Suppressor macrophage (primary cell): ENCODE results near the gene SLC1A7.

Experiments used
- DNase-seq, 4 experiments: peaks; one replicate each; pipeline ENCODE4 v3.0.0-alpha.2; 2020 to 2022

Gene SLC1A7

DNA sequence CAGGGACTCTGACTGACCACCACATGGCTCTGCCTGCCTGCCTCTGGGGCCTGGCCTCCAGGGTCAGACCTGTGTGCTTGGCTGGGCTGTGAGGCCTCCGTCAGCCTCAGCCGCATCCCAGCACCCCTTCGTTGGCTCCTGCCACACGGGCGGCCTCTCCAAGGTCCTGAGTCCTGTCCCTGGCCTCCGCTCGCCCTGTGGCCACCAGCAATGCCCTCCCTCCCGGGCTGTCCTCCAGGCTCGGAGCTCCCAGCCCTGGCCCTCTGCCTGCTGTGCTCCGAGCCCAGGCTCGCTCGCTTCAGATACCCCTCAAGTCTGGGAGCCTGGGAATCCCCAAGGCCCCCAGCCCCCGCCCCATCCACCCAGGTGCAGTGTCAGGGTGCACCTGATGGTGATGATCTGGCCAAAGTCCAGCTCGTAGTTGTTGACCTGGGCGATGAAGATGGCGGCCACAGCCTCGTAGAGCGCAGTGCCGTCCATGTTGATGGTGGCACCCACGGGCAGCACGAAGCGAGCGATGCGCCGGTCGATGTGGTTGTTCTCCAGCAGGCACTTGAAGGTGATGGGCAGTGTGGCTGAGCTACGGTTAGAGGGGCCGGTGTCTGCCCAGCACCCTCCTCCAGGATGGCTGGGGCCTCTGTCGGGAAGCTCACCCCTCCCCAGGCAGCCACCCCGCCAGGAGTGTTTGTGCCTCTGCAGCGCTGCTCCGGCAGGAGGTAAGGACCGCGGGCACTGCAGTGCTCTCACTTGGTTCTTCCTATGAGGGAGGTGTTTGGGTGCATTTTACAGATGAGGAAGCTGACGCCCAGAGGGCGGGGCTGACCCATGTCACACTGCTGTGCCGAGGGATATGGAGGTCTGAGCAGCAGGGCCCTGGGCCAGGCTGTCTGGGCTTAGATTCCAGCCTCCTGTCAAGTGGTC is 52.0 kb downstream of the SLC1A7 start:
- peak; percentile 11 to 74 (median 46) for DNase-seq

GRCh38 chr1:53089478-53090226 is 52.8 kb downstream of the SLC1A7 start:
- no peak for DNase-seq

DNA sequence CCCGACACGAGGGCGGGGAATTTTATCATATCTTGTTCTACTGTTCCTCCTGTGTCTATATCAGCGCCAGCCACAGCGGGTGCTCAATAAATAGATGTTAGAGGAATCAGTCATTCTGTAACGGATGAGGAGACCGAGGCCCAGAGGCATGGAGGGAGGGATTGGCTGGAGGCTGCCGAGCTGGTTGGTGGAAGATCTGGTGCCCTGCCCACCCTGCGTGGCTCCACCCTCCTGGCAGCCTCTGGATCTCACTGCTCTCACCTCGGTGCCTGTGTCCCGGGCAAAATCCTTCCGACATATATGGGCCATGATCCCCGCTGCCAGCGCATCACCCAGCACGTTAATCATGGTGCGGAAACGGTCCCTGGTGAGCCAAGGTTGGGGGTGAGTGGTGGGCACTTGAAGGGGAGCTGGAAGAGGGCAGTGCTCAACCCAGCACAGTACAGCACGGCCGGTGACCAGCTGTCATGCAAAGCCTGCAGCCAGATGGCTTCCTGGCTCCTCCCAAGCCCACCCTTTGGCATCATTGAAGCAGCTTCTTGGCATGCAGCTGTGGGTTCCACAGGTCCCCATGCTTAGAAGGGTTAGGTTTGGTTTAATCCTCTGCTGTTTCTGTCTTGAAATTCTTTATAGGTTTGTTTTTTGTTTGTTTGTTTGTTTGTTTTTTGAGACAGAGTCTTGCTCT is 53.7 kb downstream of the SLC1A7 start:
- DNase-seq = no peak

DNA sequence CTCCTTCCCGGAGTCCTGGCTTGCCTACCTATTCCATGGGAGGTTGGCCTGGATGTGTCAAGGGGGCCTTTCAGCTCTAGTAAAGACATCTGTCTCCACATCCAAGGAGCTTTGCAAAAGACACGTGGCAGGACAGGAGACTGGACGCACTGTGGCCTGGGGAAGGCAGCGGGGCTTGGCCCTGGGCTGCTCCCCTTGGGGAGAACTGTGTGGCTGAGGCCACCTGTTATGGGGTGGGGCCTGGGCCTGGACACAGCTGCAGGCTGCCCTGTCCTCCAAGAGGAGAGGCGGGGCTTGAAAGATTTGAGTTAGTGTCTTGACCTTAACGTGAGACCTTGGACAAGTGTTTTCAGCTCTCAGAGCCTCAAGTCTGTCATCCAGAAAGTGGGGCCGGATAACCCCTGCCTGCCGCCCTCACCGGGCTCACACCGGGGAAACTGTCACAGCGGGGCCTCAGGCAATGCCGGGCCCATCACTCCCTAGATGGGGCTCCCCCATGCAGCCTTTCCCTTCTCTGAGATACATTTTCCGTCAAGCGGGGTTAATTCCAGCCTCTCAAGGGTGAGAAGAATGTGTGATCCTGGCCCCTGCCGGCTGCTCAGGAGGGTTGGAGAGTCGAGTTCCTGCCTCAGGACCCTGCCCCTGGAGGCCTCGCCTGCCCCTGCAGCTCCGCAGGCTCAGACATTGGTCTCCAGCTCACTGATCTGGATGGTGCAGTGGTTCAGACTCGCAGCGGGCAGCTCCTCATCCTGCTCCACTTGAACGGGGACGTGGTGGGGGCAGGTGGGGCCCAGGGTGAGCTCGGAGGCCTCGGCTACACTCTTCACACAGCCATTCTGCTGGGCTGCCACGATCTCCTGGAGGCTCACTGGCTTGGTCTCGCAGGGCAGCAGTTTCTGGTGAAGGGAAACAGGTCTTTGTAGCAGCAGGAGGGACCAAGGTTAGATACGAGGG is 54.8 kb downstream of the SLC1A7 start:
- no peak for DNase-seq

GRCh38 chr1:53086491-53087070 is 55.9 kb downstream of the SLC1A7 start:
- DNase-seq = no peak

DNA sequence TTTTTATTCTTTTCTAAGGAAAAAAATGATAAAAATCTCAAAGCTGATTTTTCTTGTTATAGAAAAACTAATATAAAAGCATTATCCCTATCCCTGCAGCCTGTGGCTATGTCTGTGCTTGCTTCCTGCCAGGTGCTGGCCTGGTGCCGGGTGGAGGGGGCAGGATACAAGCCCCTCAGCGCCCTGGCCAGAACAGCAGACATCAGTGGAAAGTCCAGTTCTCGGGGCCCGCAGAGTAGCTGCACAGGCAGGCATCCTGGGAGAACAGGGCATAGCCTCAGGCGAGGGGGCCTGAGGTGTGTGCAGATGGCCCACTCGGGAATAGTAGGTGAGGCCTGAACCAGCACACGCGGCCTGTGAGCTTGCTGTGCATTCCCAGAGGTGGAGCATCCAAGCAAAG is 57.0 kb downstream of the SLC1A7 start:
- no peak for DNase-seq

DNA sequence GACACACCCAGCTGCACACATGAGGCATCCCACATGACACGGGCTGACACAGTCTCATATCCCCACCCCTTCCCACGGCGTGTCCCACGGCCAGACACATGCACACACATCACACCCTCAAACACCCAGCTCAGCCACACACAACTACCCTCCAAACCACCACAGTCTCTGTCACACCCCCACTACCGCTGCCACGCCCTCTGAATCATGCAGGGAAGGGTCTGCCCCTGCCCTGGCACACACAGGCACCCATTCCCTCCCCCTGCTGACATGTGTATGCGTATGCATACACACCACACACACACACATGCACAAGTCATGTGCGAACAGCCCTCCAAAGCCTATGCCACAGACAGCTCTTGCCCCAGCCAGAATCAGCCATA is 57.9 kb downstream of the SLC1A7 start:
- DNase-seq = no peak

- no peak for DNase-seq
Observed at GRCh38 chr1:53083636-53084588, 58.5 kb downstream of the SLC1A7 start.

DNA sequence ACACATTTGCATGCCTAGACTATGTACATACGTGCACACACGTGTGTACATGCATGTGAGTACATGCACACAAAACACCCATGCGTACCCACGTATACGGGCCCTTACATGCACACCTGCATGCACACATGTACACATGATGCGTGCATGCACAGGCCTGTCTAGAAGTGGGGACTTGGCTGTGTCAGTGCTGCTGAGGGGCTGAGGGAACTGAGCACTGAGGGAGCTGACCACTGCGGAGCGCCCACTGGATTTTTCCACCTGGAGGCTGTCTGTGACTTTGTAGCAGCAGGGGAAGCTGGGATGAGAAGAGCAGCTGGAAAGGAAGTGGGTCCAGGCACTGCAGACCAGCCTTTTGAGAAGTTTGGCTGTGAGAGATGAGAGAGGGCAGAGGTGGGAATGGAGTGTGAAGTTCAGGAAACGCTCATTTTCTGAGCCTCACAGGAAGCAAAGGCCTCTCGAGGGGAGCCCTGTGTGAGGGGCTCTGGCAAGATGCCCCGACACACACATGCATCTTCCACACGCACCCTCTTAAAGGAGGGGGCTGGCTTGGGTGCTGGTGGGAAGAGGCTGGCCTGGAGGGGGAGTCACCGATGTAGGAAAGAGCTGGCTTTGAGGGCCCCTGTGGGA is 59.5 kb downstream of the SLC1A7 start:
- no peak for DNase-seq

DNA sequence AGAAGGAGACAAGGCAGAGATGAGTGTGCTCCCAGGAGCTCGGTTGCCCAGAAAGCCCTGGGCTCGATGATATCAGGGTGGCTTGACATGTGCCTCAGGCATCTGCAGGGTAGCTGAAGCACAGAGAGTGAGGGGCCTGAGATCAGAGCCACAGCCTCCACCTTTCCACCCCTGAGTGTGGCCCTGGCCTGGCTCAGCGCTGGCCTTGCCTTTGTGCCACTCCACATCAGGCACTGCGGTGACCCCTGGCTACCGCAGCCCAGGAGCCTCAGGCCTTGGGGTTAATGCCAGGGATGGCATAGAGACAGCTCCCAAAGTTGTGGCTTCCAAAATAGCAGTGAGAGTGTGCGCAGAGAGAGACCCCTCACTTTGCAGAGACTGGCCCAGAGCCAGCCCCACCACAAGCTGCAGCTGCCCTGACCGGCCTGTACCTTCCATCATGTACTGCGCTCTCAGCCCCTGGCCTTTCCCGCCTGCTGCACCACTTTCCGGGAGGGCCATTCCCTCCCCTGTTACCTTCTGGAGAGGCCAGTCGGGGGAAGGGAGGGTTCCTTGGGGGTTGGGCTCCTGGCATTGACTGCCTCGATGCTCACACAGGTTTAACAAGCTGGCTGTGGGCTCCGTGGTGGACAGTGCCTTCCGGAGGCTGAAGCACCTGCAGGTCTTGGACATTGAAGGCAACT is 60.9 kb downstream of the SLC1A7 start:
- no peak for DNase-seq

GRCh38 chr1:53080769-53081168 is 61.7 kb downstream of the SLC1A7 start:
- DNase-seq = no peak

DNA sequence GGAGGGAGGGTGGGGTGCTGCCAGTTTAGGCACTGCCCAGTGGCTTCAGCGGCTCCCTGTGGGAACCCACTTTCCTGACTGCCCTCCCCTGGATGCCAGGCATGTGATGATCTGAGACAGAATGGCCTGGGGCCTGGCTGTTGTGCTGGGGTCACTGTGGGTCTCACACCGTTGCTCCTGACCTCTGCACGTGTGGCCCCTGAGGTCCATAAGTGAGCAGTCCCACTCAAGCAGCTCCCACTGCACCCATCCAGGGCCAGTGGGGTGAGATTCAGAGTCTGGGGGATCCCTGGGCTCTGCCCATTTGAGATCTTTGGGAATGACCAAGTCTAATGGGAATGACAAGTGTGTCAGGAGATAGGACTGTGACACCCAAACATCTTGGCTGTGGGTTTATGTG is 62.4 kb downstream of the SLC1A7 start:
- no peak for DNase-seq

- DNase-seq = no peak
Observed at GRCh38 chr1:53079251-53079650, 63.2 kb downstream of the SLC1A7 start.

DNA sequence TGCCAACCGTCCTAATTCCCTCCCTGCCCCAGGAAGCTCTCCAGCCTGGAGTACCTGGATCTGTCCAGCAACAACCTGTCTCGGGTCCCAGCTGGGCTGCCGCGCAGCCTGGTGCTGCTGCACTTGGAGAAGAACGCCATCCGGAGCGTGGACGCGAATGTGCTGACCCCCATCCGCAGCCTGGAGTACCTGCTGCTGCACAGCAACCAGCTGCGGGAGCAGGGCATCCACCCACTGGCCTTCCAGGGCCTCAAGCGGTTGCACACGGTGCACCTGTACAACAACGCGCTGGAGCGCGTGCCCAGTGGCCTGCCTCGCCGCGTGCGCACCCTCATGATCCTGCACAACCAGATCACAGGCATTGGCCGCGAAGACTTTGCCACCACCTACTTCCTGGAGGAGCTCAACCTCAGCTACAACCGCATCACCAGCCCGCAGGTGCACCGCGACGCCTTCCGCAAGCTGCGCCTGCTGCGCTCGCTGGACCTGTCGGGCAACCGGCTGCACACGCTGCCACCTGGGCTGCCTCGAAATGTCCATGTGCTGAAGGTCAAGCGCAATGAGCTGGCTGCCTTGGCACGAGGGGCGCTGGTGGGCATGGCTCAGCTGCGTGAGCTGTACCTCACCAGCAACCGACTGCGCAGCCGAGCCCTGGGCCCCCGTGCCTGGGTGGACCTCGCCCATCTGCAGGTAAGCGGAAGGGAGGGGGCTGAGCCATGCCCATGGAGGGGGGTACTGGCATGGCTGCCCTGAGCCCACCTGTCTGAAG is 63.9 kb downstream of the SLC1A7 start:
- DNase-seq = no peak

GRCh38 chr1:53077599-53077965 is 64.9 kb downstream of the SLC1A7 start:
- no peak for DNase-seq

DNA sequence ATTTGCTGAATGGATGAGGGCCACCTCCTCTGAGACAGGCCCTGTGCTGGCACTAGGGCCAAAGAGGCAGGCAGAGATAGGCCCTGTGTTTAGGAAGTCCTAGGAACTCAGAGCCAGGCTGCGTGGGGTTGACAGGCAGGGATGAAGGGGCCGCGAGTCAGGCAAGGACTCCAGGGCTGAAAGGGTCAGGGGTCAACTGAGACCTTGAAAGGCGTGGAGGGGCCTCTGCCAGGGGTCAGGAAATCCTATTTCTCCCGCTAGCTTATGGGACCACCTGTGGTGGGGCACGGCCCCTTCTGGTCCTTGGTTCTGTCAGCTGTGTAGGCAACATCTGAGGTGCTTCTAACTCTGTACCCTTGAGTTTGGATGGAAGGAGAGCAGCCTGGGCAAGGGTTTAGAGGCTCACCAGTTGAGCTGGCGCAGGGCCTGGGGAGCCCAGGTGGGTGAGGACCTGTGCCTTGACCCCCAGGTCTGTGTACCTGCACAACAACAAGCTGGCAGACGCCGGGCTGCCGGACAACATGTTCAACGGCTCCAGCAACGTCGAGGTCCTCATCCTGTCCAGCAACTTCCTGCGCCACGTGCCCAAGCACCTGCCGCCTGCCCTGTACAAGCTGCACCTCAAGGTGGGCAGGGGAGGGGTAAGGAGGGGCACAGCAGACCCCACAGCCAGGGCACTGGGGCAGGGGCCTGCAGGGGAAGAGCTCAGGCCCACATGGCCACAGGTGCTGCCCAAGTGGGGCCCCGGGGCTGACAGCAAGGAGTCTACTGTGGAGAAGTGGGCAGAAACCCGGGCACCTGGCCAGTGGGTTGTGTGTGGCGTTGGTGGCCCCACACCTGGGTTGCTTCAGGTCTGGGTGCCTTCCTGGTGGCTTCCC is 65.5 kb downstream of the SLC1A7 start:
- DNase-seq = no peak

DNA sequence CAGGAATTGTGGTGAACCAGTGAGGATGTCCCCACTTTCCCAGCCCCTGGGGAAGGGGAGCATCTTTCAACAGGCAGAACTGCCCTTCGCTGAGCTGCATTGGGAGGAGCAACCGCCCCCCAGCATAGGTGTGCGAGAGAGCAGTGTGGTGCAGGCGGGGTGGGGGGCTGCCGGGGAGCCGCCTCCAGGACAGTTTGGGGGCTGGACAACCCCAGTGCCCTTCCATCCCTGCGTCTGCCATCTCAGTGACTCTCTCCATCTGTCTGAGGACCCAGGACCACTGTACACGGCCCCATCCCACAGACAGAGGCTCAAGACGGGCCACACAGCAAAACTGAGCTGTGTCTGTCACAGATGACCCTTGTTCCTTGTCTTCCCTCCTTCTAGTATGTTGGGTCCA is 66.3 kb downstream of the SLC1A7 start:
- no peak for DNase-seq

GRCh38 chr1:53075761-53076163 is 66.7 kb downstream of the SLC1A7 start:
- no peak for DNase-seq
